Fibroblast of skin of abdomen (primary cell): ENCODE results near the gene NFIC.
"Not testable (repeated sequence)": the region's sequence is repeated elsewhere in the genome, so short reads cannot be mapped to it uniquely, and the experiment has no call there.

Experiments
- DNase-seq: peaks from one replicate; pipeline ENCODE4 v3.0.0-alpha.2; 2013

The NFIC gene

DNA sequence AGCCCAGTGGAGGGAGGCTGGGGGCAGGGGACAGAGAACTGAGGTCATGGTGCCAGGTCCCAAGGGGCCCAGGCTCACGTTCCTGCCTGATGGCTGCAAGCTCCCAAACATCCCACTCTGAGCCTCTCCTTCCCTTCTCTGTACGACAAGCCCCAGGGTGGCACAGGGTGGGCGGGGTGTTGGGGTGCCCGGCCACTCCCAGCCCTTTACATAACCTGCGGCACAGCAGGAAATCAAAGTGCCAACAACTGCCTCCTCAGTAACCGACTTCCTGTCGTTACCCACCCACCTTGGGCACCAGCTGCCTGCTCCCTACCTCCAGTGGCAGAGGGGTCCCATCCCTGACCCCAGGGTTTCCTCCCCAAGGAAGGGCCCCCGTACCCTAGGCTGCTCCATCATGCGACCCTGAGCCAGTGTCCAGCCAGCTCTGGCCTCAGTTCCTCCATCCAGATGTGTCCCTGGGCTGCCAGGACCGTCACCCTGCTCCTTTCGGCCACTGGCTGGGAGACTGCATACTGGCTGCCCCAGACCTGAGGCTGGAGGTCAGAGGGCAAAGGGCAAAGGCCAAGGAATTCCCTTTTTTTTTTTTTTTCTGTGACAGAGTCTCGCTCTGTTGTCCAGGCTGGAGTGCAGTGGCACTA lies 27.7 kb upstream of the NFIC start:
- no peak for DNase-seq

GRCh38 chr19:3340340-3340739 lies 26.0 kb upstream of the NFIC start:
- no peak for DNase-seq

- DNase-seq: no peak
These were observed 24.1 kb upstream of the NFIC start for GRCh38 chr19:3342246-3342645.

DNA sequence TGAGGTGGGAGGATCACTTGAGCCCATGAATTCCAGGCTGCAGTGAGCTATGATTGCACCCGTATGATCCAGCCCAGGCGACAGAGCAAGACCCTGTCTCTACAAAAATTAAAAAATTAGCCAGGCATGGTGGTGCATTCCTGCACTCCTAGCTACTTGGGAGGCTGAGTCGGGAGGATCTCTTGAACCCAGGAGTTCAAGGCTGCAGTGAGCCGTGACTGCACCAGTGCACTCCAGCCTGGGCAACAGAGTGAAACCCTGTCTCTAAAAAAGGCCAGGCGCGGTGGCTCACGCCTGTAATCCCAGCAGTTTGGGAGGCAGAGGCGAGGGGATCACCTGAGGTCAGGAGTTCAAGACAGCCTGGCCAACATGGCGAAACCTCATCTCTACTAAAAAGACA lies 23.4 kb upstream of the NFIC start:
- not testable (repeated sequence) for DNase-seq

DNA sequence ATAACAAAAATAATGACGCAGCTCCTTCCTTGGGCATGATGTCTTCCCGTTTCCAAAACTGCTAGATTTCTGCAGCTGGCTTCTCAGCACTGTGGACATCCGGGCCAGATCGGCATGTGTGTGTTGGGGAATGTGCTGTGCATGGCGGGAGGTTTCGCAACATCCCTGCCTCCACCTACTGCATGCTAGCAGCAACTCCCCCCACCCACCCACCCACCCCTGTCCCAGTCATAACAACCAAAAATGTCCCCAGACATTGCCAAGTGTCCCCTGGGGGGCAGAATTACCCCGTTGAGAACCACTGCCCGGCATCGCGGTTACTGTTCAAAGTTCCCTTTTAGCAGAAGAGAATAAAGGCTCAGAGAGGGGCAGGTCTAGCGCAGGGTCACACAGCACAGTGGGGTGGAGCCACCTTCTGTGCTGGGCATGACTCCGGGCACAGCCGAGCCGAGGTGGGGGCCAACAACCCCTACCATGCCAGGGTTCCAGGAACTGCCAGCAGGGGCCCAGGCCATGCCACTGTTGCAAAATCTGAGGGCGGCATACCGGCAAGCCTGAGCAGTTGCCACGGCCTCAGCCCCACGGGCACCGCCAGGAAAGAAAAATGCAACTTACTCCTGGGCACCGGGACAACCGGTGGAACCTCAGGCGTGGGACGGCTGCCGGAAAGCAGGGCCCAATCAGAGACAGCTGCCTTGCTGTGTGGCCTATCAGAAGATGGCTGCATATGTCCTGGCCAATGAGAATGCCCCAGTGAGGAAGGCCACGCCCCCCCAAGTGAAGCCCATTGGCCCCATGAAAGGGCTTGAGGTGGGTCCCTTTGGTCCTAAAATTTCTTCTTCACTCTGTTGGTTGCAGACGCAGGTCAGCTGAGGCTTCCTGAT lies 22.5 kb upstream of the NFIC start:
- DNase-seq: peak; percentile 81

GRCh38 chr19:3344608-3345598 lies 21.5 kb upstream of the NFIC start:
- no peak for DNase-seq

DNA sequence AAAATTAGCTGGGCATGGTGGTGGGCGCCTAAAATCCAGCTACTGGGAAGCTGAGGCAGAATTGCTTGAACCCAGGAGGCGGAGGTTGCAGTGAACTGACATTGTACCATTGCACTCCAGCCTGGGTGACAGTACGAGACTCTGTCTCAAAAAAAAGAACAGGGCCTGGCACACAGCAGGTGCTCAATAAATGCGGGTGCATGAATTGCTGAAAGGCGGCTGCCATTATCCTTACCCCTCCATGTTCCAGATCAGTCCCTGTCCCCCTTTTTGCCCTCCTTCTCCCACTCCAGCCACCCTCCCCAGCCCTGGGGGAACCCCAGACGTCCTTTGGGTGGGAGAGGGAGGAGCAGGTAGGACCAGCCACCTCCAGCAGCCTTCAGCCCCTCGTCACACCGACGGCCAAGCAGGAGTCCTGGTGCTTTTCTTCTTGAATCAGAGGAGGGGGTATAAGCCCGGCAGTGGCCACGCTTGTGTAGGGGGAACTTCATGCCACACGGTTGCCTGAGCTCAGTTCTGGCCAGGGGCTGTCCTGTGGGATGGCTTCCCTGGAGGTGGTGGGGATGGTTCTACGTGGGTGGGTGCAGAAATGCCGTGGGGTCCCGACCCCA lies 20.4 kb upstream of the NFIC start:
- no peak for DNase-seq

- peak; percentile 81 for DNase-seq
These were observed 19.6 kb upstream of the NFIC start for GRCh38 chr19:3346677-3347353.

DNA sequence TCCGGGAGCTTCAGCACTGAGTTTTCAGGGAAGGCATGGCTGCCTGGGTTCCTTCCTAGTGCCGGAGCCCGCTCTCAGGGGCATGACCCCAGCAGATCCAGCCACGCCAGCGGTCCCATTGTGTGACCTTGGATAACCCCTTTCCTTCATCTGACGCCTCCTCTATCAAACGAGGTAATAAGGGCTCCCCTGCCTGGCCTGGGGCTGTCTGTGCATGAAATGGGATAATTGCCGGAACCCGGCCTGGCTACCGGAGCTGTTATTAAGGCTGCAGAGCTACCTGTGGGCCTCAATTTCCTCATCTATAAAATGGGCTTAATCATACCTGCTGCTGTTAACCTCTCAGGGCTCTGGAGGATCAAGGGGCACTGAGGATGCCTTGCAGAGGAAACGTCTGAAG lies 18.3 kb upstream of the NFIC start:
- no peak for DNase-seq

GRCh38 chr19:3348469-3348868 lies 17.9 kb upstream of the NFIC start:
- DNase-seq: not testable (repeated sequence)

GRCh38 chr19:3350014-3350663 lies 16.2 kb upstream of the NFIC start:
- DNase-seq: no peak

GRCh38 chr19:3351702-3352447 lies 14.5 kb upstream of the NFIC start:
- no peak for DNase-seq

DNA sequence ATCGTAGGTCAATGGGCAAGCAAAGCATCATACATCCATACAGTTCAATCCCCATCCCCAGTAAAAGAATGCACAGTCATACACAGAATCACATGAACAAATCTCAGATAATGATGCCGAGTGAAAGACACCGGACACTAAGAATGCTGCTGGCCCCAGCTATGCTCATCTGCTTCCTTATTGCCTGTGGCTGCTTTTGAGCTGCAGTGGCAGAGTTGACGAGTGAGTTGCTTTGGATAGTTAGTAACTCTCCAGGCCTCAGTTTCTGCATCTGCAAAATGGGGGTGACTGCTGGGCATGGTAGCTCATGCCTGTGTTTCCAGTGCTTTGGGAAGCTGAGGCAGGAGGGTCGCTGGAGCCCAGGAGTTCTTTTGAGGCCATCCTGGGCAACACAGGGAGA lies 12.9 kb upstream of the NFIC start:
- no peak for DNase-seq

DNA sequence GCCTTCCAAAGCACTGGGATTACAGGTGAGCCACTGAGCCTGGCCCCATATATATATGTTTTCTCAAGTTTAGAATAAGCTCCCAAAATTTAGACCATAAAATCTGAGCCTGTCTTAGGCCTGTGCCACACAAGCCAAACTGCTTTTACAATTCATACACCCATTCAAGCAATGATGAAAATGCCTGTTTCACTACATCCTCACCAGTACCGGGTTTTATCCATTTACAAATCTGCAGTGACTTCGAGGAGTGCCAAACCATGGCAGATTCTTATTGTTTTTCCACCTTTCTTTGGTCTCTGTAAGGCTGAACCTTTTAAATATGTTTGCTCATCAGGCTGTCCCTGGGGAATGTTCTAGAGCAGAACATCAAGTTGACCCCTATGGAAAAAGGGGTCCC lies 9.6 kb upstream of the NFIC start:
- no peak for DNase-seq

- no peak for DNase-seq
These were observed 9.0 kb upstream of the NFIC start for GRCh38 chr19:3357271-3357991.

DNA sequence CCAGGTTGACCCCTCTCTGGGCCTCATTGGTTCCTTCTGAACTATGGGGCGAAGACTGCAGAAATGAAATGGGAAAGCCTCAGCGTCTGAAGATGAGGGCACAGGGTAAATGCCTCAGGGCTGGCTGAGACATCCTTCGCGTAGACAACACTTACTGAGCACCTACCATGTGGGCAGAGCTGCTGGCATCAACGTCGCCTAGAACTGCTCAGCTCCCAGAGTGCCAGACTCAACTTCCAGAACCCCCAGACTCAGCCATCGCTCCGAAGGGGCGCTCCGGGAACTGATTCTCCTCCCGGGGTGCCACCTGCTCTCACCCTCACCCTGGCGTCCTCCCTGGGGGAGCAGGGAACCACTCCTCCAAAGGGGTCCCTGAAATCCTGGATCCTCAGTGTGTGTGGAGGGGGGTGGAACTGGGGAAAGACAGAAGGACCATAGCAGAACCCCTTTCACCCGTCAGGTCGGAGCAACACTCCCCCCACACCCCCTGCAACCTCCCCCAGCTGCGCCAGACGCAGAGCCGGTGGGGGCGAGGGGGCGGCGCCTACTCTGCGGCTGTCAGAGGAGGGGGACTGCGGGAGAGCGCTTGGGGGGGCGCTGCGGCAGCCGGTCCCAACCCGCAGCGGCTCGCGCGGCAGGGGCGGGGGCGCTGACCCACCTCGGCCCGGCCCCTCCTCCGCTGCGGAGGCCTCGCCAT lies 8.2 kb upstream of the NFIC start:
- DNase-seq: no peak

DNA sequence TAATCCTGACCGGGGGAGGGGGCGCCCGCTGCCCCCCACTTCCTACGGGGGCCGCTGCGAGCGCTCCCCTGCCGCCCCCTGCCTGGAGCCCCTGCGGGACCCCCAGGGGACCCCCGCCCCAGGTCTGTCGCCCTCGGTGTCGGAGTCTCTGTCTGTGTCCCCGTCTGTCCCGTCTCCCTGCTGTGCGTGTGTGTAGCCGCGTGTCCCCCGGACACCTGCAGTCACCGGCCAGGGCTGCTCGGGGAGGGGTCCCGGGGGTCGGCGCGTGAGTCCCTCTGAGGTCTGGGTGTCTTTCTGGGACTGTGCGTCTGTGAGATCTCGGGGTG lies 7.7 kb upstream of the NFIC start:
- no peak for DNase-seq

DNA sequence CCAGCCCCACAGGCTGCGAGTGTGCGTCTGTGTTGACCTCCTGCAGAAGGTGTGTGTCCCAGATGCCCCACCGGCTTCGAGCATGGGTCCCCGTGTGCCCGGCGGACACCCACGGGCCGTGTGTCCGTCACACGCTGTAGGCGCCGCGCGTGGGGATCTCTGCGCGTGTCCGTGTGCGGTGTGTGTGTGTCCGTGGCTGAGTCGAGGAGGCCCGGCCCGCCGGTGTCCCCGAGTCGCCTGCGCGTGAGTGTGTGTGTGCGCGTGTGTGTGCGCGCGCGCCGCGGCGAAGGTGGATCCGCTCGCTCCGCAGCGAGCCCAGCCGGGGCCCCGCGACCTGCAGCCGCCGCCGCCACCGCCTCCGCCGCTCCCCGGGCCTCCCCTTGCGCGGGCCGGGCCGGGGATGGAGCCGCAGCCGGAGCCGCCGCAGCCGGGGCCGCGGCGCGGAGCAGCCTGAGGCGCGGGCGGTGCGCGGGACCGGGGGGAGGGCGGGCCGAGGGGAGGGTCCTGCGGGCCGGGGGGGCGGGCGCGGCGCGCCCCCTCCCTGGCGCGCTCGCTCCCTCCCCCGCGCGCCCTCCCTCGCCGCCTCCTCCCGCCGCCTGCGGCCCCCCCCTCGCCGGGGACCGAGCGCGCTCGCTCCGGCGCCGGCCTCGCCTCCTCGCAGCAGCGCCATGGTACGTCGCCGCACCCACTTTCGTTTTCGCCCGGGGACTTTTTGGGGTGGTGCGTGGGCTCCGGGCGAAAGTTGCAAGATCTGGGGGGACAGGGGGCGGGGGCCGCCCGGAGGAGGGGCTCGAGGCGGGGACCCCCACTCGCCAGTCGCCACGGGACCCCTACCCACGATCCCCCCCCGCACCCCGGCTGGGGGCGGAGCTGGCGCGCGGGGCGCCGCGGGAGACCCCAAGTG lies 7.1 kb upstream of the NFIC start:
- DNase-seq: peak; percentile 65
